Measurements from ENCODE around the gene CCDC3. TPM values are rescaled to one million over a fixed set of nuclear protein-coding genes. Genes with fewer than 3 reads are reported as not detected.

The CCDC3 gene
- total and polyA plus RNA-seq, 4 donors, result 2.2 to 12.3 (median 6.6) TPM

DNA sequence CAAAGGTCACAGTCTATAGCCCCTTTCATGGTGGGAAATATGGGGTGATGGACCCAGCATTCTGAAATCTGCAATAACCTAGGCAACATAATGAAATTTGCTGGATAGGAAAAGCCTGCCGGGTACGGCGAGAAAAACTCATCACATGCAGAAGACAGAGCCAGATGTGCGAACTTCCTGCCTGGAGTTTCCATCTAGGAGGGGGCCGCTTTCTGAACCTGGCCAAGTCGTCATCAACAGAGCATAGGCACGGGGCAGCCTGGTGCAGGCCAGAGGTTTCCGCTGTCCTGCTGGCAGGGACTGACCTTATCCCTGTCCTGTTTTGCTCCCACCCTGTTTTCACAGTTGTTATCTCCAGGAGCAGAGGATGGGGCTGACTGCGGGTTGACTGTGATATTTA lies 27.4 kb downstream of the CCDC3 start:
- DNase-seq (ENCODE audit: low spot score), result no peak
- H3K27me3 ChIP-seq (ENCODE audit: control insufficient read depth in 4 of 4, insufficient read depth in 4 of 4, low read length in 3 of 4), result no peaks in the 10 kb centered on the region
- H3K36me3 ChIP-seq (ENCODE audit: control insufficient read depth in 4 of 4, insufficient read depth in 3 of 4, low read depth in 1 of 4, low read length in 3 of 4), result no peaks in the 10 kb centered on the region
- H3K9ac ChIP-seq (ENCODE audit: low read depth in 1 of 2, low read length in 2 of 2), result no peak overlapping the region
- no peak overlapping the region for H3K27ac ChIP-seq (ENCODE audit: low read depth in 1 of 2, low read length in 2 of 2)
- 88% methylated on average over 9 of the region's 9 CpGs for WGBS
- no peaks in the 10 kb centered on the region for H3K9me3 ChIP-seq (ENCODE audit: control insufficient read depth in 4 of 4, low read length in 3 of 4)
- H3K4me1 ChIP-seq (ENCODE audit: control insufficient read depth in 4 of 4, insufficient read depth in 4 of 4, low read length in 3 of 4), result no peaks in the 10 kb centered on the region
- H3K4me3 ChIP-seq (ENCODE audit: low read depth in 1 of 3, low read length in 3 of 3), result no peak overlapping the region
- TF ChIP-seq NR2F2 (IDR thresholded peaks at IDR 0.05), result peak; percentile 63
- TF ChIP-seq, protein P1, sequence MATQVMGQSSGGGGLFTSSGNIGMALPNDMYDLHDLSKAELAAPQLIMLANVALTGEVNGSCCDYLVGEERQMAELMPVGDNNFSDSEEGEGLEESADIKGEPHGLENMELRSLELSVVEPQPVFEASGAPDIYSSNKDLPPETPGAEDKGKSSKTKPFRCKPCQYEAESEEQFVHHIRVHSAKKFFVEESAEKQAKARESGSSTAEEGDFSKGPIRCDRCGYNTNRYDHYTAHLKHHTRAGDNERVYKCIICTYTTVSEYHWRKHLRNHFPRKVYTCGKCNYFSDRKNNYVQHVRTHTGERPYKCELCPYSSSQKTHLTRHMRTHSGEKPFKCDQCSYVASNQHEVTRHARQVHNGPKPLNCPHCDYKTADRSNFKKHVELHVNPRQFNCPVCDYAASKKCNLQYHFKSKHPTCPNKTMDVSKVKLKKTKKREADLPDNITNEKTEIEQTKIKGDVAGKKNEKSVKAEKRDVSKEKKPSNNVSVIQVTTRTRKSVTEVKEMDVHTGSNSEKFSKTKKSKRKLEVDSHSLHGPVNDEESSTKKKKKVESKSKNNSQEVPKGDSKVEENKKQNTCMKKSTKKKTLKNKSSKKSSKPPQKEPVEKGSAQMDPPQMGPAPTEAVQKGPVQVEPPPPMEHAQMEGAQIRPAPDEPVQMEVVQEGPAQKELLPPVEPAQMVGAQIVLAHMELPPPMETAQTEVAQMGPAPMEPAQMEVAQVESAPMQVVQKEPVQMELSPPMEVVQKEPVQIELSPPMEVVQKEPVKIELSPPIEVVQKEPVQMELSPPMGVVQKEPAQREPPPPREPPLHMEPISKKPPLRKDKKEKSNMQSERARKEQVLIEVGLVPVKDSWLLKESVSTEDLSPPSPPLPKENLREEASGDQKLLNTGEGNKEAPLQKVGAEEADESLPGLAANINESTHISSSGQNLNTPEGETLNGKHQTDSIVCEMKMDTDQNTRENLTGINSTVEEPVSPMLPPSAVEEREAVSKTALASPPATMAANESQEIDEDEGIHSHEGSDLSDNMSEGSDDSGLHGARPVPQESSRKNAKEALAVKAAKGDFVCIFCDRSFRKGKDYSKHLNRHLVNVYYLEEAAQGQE (IDR thresholded peaks at IDR 0.05), result no peak

GRCh38 chr10:12973149-12973718 lies 28.3 kb downstream of the CCDC3 start:
- Histone ChIP-seq H3K27me3 (ENCODE audit: control insufficient read depth in 4 of 4, insufficient read depth in 4 of 4, low read length in 3 of 4) (no peaks in the 10 kb centered on the region), H3K36me3 (ENCODE audit: control insufficient read depth in 4 of 4, insufficient read depth in 3 of 4, low read depth in 1 of 4, low read length in 3 of 4) (no peaks in the 10 kb centered on the region), H3K27ac (ENCODE audit: low read depth in 1 of 2, low read length in 2 of 2) (no peak overlapping the region), H3K9me3 (ENCODE audit: control insufficient read depth in 4 of 4, low read length in 3 of 4) (no peaks in the 10 kb centered on the region), H3K9ac (ENCODE audit: low read depth in 1 of 2, low read length in 2 of 2) (no peak overlapping the region), H3K4me3 (ENCODE audit: low read depth in 1 of 3, low read length in 3 of 3) (no peak overlapping the region), H3K4me1 (ENCODE audit: control insufficient read depth in 4 of 4, insufficient read depth in 4 of 4, low read length in 3 of 4) (no peaks in the 10 kb centered on the region)
- TF ChIP-seq MAX (IDR thresholded peaks at IDR 0.05) (no peak), SP1 (IDR thresholded peaks at IDR 0.05) (no peak), YY1 (IDR thresholded peaks at IDR 0.05) (no peak), JUND (IDR thresholded peaks at IDR 0.05) (no peak)
- TF ChIP-seq, protein P2, sequence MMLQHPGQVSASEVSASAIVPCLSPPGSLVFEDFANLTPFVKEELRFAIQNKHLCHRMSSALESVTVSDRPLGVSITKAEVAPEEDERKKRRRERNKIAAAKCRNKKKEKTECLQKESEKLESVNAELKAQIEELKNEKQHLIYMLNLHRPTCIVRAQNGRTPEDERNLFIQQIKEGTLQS (IDR thresholded peaks at IDR 0.05), result no peak
- DNase-seq (ENCODE audit: low spot score), result no peak
- 94% methylated on average over 8 of the region's 8 CpGs for WGBS

- no peaks in the 10 kb centered on the region for H3K36me3 ChIP-seq (ENCODE audit: control insufficient read depth in 4 of 4, insufficient read depth in 3 of 4, low read depth in 1 of 4, low read length in 3 of 4)
- no peak overlapping the region for H3K9ac ChIP-seq (ENCODE audit: low read depth in 1 of 2, low read length in 2 of 2)
- no peak overlapping the region for H3K4me3 ChIP-seq (ENCODE audit: low read depth in 1 of 3, low read length in 3 of 3)
- 73% methylated on average over 2 of the region's 2 CpGs for WGBS
- no peak for DNase-seq (ENCODE audit: low spot score)
- no peaks in the 10 kb centered on the region for H3K9me3 ChIP-seq (ENCODE audit: control insufficient read depth in 4 of 4, low read length in 3 of 4)
- no peaks in the 10 kb centered on the region for H3K27me3 ChIP-seq (ENCODE audit: control insufficient read depth in 4 of 4, insufficient read depth in 4 of 4, low read length in 3 of 4)
- no peaks in the 10 kb centered on the region for H3K4me1 ChIP-seq (ENCODE audit: control insufficient read depth in 4 of 4, insufficient read depth in 4 of 4, low read length in 3 of 4)
- no peak for TF ChIP-seq EGR1 (IDR thresholded peaks at IDR 0.05; ENCODE audit: low read depth in 2 of 2)
- TF ChIP-seq, protein P1 (IDR thresholded peaks at IDR 0.05), result no peak
- no peak for TF ChIP-seq HNF4G (IDR thresholded peaks at IDR 0.05)
- TF ChIP-seq CTCF (IDR thresholded peaks at IDR 0.05; ENCODE audit: low read depth, low read length, missing input control), result no peak
- TF ChIP-seq, protein P2 (IDR thresholded peaks at IDR 0.05), result no peak
- TF ChIP-seq YY1 (IDR thresholded peaks at IDR 0.05), result no peak
- no peak for TF ChIP-seq RAD21 (IDR thresholded peaks at IDR 0.05)
- no peak for TF ChIP-seq RXRA (IDR thresholded peaks at IDR 0.05)
- TF ChIP-seq, protein P3, sequence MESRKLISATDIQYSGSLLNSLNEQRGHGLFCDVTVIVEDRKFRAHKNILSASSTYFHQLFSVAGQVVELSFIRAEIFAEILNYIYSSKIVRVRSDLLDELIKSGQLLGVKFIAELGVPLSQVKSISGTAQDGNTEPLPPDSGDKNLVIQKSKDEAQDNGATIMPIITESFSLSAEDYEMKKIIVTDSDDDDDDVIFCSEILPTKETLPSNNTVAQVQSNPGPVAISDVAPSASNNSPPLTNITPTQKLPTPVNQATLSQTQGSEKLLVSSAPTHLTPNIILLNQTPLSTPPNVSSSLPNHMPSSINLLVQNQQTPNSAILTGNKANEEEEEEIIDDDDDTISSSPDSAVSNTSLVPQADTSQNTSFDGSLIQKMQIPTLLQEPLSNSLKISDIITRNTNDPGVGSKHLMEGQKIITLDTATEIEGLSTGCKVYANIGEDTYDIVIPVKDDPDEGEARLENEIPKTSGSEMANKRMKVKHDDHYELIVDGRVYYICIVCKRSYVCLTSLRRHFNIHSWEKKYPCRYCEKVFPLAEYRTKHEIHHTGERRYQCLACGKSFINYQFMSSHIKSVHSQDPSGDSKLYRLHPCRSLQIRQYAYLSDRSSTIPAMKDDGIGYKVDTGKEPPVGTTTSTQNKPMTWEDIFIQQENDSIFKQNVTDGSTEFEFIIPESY (IDR thresholded peaks at IDR 0.05), result no peak
- no peak for TF ChIP-seq FOXA1 (IDR thresholded peaks at IDR 0.05)
- no peak for TF ChIP-seq FOXA2 (IDR thresholded peaks at IDR 0.05)
- no peak for TF ChIP-seq JUND (IDR thresholded peaks at IDR 0.05)
- no peak overlapping the region for H3K27ac ChIP-seq (ENCODE audit: low read depth in 1 of 2, low read length in 2 of 2)
Measured at GRCh38 chr10:12972146-12972545, 29.4 kb downstream of the CCDC3 start.

Measured in liver (tissue), 9 donors.